Dermis blood vessel endothelial cell (primary cell): ENCODE results near the gene SLITRK3. TPM values are rescaled to one million over a fixed set of nuclear protein-coding genes. Genes with fewer than 3 reads are reported as not detected.

Source experiments
- DNase-seq: peaks from one replicate; pipeline ENCODE4 v3.0.0; 2010
- total RNA-seq: library from RNA; depleted of rRNA; stranded (reverse); fragments of >200 nt; gene quantifications from 2 replicates; pipeline ENCODE4 v1.2.3, GENCODE V29; 2014

SLITRK3 gene
- total RNA-seq, result not detected in 2 replicates

- DNase-seq, result no peak
These were observed at the start of gene SLITRK3 for GRCh38 chr3:165195640-165196576. Gene SLITRK3 (minus strand): TSS chr3:165196384. CDS start chr3:165190830, 5,554 bp downstream.

GRCh38 chr3:165243597-165243996 is 47.4 kb upstream of the SLITRK3 start:
- DNase-seq, result no peak

DNA sequence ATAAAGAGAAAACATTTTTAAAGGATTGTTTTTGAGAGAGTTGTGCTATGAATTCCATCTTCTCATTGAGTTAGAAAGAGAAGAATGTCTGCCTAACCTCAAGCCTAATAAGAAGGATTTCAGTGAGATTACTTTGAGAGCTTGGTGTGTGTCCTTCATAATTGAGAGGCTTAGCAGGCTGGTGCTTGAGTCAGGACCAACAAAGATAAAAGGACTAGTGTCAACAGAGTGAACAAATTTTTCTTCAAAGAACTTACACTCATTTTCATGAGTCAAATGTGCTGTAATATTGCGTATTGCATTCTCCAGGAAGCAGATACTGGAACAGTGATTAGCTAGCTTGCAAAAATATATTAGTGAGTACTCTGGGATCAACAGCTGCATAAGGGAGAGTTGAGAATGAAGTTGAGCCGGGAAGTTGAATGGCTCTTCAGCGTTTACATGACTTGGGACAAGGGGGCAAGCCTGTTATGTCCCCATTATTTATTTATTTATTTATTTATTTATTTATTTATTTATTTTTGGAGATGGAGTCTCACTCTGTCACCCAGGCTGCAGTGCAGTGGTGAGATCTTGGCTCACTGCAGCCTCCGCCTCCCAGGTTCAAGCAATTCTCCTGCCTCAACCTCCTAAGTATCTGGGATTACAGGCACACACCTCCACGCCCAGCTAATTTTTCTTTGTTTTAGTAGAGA is 37.5 kb upstream of the SLITRK3 start:
- DNase-seq, result no peak

GRCh38 chr3:165225604-165226003 is 29.4 kb upstream of the SLITRK3 start:
- DNase-seq, result no peak

DNA sequence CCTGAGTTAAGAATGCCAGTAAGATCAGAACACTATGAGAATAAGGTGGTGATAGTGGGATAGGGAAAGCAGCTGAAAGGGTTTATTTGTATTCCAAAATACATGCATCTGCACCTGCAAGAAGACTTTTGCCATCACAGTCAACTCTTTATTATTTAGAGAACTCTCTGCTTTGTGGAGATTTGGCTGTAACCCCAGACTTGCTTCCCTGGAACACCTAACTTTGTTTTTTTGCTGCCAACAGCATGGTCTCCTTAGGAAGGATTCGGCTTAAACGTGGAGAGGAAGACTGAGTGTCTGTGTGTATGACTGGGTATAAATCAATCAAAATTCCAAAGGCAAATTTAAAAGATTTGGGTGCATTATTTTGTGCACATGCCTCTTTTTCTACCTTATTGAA is 21.6 kb upstream of the SLITRK3 start:
- no peak for DNase-seq

DNA sequence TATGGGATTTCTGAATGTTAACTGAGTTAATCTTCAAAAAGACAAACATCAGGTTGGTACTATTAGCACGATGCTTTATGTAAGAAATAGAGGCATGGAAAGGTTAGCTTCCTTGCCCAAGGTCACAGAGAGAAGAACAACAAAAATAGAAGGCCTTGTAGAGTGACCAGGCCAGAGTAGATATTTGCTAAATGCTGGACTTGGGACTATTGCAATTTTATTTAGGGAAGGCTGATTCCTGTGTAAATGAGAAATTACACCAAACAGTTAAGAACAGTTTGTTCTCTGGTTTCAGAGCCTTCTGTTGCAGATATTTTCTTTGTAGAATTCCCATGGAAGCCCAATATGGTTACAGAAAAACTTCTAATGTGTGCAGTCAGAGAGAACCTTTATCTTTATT is 16.4 kb upstream of the SLITRK3 start:
- no peak for DNase-seq

- DNase-seq, result no peak
These were observed 15.5 kb upstream of the SLITRK3 start for GRCh38 chr3:165211721-165212120.

- no peak for DNase-seq
These were observed 14.5 kb upstream of the SLITRK3 start for GRCh38 chr3:165210727-165211126.

DNA sequence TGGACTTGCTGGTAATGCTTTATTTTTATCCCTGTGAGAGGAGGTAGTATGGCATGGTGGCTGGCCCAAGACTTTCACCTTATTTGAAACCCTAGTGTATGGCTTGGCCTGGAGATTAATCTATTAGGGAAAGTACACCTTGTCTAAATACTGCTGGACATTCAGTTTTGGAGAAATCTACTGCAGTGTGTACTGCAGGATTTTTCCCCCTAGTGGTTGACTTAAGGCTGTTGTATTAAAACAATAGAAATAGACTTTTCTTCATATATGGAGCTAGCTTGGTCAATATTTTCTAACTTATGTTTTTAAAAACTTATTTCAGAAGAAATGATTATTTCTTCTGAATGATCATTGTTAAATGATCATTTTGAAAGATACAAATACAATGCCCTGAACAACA is 13.9 kb upstream of the SLITRK3 start:
- no peak for DNase-seq

DNA sequence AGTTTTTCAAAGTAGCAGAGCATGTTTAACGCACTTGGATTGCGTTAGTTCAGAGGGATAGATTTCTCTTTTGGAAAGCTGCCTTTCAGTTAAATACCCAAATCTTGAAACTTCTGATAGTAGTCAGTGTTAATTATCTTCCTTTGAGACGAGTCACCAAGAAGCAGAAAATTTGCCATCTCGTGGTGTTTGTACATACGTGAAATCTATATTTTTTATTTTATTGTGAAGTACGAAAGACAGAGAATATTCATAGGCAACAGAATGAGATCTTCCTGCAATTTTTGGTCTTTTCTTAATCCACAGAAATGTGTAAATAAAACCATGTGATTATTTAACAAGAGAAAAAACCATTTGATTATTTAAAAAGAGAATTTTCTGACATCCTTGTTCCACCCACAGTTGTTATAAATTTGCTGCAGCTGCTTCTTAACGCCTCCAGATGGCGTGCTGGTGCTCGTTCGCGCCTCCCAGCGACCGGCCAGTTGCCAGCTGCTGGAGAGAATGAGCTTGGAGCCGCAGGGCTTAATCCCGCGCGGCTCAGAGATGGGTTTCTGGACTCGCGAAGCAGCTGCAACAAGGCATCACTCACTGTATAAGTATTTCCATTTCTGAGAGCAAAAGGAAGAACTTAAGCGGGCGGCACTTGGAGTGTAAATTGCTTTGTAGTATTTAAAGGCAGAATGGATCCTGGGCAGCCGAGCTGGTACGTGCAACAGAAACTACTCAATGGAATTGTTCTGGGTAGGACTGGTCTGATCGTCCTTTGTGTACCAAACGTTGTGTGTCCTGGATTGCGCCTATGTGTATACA is 10.5 kb upstream of the SLITRK3 start:
- DNase-seq, result peak; percentile 72

GRCh38 chr3:165204445-165204844 is 8.3 kb upstream of the SLITRK3 start:
- no peak for DNase-seq

DNA sequence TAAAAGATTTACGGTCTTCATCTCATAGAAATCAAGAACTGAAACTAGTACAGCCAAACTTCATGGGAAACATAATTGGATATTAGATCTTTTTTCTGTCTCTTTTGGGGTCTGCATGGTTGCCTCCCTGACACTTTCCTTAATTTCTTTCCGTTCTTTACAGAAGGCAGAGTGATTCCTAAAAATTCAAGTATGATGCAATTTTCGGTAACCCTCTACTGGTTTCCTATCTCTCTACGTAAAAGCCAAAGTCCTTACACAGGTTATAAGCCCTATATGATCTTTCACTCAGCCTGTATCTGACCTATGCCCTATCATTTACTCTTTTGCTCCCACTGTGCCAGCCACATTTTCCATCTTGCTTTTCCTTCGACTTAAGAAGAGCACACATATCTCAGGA is 6.8 kb upstream of the SLITRK3 start:
- no peak for DNase-seq

DNA sequence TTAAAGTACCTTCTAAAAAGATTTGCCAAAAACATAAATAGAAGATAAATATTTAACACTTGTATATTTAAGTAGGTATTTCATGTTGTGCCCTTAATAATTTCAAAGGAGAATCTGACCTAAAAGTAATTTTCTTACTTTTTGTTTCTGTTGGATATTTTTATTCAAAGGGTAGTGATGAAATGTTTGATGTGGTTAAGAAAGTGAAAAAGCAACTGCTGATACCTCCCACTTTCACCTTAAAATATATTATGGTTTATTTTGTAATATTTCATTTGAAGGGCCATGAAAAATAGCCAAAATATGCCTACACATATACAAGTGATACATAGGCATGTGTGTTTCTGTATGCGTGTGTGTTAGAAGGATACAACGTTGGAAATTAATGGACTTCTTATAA is 5.8 kb upstream of the SLITRK3 start:
- no peak for DNase-seq

DNA sequence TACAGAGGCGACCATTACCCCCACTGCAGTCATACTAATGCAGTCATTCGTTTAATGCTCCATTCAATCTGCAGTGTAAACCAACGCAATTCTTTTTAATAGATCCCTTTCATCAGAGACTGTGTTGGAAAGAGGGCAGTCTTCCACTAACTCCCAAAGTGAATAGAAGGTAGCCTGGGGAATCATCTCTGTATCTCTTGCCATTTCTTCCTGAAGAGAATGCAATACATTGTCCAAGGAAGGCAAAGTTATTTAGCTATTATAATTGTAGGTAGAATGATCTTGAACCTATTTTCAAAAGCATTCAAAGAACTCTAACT is 1.3 kb upstream of the SLITRK3 start:
- DNase-seq, result no peak

- DNase-seq, result no peak
These were observed 645 bp upstream of the SLITRK3 start for GRCh38 chr3:165196577-165197480.

DNA sequence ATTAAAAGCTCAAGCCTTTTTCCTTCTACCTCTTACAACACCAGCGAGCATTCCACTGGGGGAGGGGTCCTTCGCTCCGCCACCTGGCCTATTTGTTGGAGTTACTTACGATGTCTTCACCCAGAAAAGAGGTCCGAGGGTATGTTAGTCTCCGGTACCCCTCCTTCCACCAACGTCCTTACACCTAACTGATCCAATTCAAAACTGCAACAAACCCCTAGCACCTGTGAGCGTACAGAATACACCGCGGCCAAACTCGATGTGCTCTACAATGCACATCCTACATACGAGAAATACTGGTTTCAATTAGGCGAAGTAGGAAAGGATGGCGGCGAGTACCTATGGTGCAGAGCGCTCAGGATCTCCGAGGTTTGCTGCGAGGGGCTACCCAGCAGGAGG is 944 bp downstream of the SLITRK3 start:
- no peak for DNase-seq

GRCh38 chr3:165194511-165195240 is 1.5 kb downstream of the SLITRK3 start:
- DNase-seq, result no peak

- DNase-seq, result no peak
These were observed 2.6 kb downstream of the SLITRK3 start for GRCh38 chr3:165193366-165194254.

- DNase-seq, result no peak
These were observed 3.5 kb downstream of the SLITRK3 start for GRCh38 chr3:165192610-165193192.

GRCh38 chr3:165191491-165191890 is 4.7 kb downstream of the SLITRK3 start:
- DNase-seq, result no peak
